Non-pigmented ciliary epithelial cell (primary cell): ENCODE measurements around the gene MEN1.
A peak's percentile ranks its signal among the peaks of the same experiment; 100 is the strongest.
"Not testable (repeated sequence)": the region's sequence is repeated elsewhere in the genome, so short reads cannot be mapped to it uniquely, and the experiment has no call there.

Experiments
- DNase-seq: peaks from one replicate; pipeline ENCODE4 v3.0.0-alpha.2; 2010; ENCODE audit warnings: low read depth

MEN1 gene

GRCh38 chr11:64832467-64833197 lies 22.3 kb upstream of the MEN1 start:
- no peak for DNase-seq

- DNase-seq = no peak
Measured at GRCh38 chr11:64831411-64831891, 21.1 kb upstream of the MEN1 start.

- DNase-seq = no peak
Measured at GRCh38 chr11:64829536-64830251, 19.3 kb upstream of the MEN1 start.

- DNase-seq = no peak
Measured at GRCh38 chr11:64827451-64827839, 17.1 kb upstream of the MEN1 start.

- no peak for DNase-seq
Measured at GRCh38 chr11:64826578-64827450, 16.5 kb upstream of the MEN1 start.

- DNase-seq = no peak
Measured at GRCh38 chr11:64826062-64826461, 15.7 kb upstream of the MEN1 start.

- DNase-seq = no peak
Measured at GRCh38 chr11:64823568-64824119, 13.3 kb upstream of the MEN1 start.

GRCh38 chr11:64817476-64817875 lies 7.1 kb upstream of the MEN1 start:
- DNase-seq = no peak

GRCh38 chr11:64815433-64815832 lies 5.1 kb upstream of the MEN1 start:
- not testable (repeated sequence) for DNase-seq

- DNase-seq = no peak
Measured at GRCh38 chr11:64814712-64815187, 4.4 kb upstream of the MEN1 start.

- DNase-seq = no peak
Measured at GRCh38 chr11:64813826-64814225, 3.5 kb upstream of the MEN1 start.

- no peak for DNase-seq
Measured at GRCh38 chr11:64810891-64811272, 531 bp upstream of the MEN1 start.

GRCh38 chr11:64809781-64810241 lies 540 bp downstream of the MEN1 start:
- no peak for DNase-seq

GRCh38 chr11:64805481-64805880 lies 4.9 kb downstream of the MEN1 start:
- no peak for DNase-seq

GRCh38 chr11:64804346-64805210 lies 5.8 kb downstream of the MEN1 start:
- no peak for DNase-seq

GRCh38 chr11:64803846-64804345 lies 6.5 kb downstream of the MEN1 start:
- DNase-seq = no peak

- peak; percentile 11 for DNase-seq
Measured at GRCh38 chr11:64803158-64803845, 7.0 kb downstream of the MEN1 start, which contains the start of gene MAP4K2. Gene MAP4K2 (minus strand): TSS chr11:64803214. CDS start chr11:64803149, 65 bp downstream.

- DNase-seq = no peak
Measured at GRCh38 chr11:64802370-64803157, 7.8 kb downstream of the MEN1 start.
